HK-2 (cell line): Measurements from ENCODE around the gene ERAL1.
"Not testable (repeated sequence)": the region's sequence is repeated elsewhere in the genome, so short reads cannot be mapped to it uniquely, and the experiment has no call there.

Experiments
- DNase-seq: peaks from one replicate; pipeline ENCODE4 v3.0.0-alpha.2; 2018; ENCODE audit not compliant: unreplicated experiment

ERAL1 gene

DNA sequence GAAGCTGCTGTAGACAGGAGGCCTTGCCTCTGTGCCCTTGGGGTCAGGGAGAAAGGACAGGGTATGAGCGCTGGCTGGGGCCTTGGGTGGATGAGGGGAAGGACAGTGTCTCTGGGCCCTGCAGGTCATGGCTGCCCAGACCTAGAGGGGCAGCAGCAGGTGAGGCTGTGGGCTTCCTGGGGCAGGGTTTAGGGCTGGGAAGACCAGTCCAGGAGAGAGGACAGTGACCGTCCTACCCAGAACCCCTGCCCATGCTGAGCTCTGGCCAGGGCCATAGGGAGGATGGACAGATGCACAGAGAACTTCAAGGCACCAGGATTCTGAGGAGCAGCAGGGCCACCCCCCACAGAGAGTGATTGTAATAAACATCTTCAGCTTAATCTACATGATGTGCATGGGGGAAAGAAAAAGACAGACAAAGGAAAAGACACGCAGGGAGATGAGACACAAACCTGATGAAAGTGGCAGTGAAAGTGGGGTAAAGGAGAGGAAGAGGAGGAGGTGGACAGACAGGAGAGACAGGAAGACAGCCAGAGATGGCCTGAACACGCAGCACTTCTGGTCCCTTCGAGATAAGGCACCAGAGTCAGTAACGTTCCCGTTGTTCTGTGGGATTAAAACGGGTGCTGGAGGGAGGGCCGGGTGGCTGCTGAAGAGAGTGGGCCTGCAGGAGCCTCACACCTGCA is 25.2 kb downstream of the ERAL1 start:
- no peak for DNase-seq

DNA sequence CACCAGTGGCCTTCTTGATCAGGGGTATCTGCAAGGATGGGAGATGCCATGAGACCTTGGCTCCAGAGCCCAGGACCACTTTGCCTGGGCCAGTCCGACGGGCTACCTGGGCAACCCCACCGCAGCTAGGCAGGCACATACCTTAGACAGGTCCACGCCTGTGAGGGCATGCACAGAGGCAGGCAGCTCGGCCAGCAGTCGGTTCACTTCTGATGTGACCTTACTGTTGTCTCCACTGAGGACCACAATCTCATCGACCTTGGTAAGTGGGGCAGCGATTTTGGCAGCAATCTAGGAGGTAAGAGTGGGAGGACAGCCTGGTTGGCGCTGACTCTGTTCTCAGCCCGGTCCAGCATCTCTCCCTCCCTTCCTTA is 25.7 kb downstream of the ERAL1 start:
- DNase-seq, result no peak

DNA sequence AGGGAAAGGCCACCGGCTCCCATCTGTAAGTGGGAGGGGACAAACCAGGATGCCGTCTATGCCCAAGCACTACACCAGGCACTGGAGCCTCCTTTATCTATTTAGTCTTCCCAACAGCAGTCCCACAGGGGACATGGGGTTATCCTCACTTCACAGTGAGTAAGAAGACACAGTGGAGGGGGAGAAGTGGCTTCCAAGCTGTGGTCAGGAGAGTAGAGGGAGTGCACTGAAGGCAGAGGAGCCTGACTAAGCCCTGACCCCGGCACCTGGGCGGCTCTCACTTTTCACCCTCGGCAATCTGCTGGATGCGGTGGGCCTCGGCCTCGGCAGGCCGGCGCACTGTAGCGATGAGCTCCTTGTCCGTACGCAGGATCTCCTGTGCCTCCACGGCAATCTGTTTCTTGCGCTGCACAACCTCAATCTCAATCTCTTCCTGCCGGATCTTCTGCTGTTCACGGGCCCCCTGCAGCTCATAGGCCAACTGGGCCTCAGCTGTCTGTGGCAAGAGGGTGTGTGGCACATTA is 26.8 kb downstream of the ERAL1 start:
- no peak for DNase-seq

DNA sequence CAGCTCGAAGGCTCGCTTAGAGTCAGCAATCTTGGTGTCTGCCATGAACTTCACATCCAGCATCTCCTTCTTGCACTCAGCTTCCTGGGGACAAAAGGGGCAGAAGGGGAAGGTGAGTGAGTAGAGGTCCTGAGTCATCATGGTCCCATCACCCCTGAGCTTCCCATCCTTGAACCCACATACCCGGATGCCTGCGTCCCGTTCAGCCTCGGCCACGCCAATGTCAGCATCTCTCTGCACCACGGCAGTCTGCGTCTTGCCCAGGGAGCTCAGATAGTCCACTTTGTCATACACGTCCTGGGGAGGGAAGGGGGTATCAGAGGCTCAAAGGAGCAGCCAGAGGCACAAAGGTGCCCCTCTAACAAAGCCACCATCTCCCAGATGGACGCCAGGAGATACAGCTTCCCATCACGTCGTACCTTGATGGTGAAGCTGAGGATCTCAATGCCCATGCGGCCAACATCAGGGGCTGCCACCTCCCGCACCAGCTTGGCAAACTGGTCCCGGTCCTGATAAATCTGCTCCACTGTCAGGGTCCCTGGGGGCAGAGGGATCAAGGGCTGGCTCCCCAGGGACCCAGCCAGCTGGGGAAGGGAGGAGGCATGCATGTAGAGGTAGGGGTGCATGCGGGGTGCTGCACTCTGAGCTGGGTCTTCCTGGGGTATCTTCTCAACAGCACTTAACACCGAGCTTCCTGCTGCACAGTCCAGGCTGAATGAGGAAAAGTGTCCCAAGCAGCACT is 27.5 kb downstream of the ERAL1 start:
- no peak for DNase-seq

DNA sequence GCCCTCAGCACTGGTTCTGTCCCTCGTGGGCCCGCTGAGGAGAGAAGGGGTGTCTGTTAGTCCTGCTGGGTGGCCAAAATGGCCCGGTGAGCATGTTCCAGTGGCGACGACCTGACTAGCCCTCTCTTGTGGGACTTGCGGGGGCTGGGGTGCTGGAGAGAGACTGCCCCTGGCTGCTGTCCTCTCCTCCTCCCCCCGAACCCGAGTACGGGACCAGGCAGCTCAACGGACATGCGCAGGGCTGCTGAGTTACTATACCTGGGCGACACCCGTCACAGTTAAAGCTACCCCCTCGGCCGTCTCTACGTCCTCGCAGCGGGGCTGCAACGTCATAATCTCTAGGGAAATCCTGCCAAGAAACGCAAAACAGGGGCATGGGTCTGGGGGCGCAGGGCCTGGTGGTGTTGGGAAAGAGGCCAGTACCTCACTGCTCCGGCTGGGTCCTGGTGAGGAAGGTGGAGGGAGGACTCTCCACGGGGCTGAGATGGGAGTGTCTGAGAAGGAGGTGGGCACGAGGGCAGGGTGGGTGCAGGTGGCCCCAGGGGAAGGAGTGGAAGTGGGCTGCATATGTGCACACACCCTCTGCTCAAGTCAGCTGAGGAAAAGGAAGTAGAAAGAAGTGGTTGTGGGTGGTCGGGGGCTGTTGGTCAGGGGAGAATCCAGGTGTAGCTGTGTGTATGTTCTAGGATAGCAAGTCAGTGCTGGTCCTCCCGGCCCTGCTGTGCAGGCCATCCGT is 29.3 kb downstream of the ERAL1 start:
- DNase-seq, result no peak

DNA sequence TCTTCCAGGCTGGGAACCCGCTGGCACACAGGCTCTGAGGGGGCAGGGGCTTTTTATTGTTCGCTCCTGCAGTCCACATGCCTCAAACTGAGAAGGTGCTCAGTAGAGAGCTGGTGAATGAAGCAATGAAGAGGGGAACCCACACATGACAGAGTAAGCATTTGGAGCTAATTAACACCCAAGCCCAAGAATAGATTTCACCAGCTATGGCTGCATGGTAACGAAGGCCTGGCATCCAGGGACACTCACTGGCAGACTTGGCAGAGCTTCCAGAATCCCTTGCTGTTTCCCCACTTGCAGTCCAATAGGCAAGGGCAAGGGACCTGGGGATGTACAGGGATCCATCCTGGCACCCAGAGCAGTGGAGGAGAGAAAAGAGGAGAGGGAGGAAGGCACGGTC is 30.5 kb downstream of the ERAL1 start:
- DNase-seq, result no peak

DNA sequence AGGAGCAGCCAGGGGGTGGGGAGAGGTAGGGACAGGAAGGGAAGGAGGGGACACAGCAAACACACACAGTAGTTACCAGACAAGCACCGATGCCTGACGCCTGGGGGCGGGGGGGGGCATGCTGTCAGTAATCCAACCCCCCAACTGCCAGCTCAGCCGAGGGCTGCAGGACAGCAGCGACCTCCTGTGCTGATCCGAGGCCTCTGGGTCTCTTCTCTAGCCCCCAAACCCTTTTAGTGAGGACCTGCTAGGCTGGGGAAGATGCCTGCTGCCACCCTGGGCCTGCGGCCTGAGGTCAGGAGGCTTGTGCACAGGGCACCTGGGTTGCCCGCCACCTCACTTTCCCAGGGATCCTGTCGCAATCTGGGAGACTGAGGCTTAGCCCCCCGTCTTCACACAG is 31.1 kb downstream of the ERAL1 start:
- DNase-seq, result no peak

DNA sequence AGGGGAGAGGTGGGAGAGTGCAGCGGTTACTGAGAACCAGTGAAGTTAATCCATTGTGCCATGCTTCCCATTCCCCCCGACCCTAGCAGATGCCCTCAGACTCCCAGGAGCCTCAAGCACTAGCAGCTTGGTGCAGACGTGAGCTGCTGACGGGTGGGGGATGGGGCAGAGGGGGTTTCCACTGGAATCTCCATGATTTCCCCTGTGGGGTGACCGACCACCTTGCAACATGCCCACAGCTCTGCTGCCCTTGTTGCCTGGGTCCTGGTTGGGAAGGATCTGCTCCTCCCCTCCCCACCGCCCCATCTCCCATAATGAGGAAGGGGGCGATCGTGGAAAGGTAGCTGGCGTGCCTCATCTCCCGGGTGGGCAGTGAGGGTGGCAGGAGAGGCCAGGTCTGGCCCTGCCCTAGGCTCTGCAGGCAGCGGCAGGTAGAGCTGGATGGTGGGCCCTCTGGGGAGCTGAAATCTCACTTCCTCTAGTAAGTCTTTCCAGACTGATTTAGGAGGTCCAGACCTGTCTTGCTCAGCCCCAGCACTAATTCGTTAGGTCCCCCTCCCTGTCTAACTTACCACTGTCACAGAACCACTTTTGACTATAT is 33.2 kb downstream of the ERAL1 start:
- DNase-seq, result no peak

DNA sequence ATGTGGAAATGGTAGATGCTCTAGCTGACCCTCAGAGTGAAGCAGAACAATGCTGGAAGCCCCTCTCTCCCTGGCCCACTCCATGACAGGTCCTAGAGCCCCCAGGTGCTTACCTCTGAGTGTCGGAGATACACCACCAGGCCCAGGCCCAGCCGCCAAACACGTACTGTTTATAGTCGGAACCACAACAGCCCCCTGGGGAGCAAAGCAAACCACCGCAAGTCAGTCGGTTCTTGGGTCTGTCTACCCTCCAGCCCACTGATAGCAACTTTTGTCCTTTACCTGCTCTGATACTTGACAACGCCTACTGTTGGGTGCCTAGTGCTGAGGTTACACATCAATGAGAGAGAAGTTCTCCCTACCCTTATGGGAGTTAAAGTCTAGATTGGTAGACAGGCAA is 34.0 kb downstream of the ERAL1 start:
- DNase-seq, result no peak

DNA sequence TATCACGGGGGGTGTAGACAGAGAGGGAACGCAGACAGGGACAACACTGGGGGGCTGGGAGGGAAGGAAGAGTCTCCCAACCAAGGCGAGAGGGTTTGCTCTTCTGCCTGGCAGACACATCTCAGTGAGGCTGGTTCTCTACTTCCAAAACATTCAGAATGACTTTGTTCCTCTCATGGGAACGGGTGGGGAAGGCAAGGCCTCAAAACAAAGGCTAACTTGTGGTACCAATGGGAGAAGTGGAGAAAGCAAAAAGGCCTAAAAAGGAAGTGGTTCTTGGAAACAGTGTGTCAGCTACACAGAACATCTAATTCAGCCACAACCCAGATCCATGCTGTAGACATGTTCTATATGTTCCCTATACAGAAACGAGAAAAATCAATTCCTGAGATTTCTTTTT is 35.2 kb downstream of the ERAL1 start:
- DNase-seq, result no peak

DNA sequence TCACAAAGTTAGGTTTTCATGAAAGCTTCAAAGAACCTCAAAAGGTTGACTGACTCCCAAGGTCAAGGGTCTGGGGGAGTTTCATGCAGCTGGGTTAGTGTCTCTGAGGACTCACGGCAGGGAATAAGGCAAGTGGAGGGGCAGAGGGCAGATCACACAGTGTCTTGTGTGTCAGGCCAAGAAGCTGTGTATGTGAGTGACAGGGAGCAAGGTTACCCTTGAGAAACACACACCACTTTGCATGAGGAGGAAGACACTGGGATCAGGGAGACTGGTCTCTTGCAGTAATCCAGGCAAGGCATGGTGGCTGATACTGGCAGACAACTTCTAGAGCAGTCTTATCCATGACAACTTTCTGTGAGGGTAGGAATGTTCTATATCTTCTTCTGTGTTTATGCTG is 36.4 kb downstream of the ERAL1 start:
- no peak for DNase-seq

DNA sequence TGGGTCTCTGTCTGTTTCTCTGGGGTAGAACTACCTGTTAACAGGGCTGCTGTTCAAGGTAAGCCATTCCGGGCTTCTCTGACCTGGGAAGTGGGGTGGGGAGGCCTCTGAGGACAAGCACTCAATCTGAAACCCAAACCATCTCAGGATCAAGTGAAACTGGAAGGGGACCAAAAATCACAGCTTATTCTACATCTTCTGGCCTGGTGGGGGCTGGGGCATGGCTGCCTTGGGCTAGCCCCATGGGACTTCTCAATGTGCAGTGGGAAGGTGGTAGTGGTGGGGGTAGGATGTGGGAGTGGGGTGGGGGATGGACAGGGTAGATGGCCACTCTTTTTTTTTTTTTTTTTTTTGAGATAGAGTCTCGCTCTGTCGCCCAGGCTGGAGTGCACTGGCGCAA is 37.2 kb downstream of the ERAL1 start:
- DNase-seq, result no peak

DNA sequence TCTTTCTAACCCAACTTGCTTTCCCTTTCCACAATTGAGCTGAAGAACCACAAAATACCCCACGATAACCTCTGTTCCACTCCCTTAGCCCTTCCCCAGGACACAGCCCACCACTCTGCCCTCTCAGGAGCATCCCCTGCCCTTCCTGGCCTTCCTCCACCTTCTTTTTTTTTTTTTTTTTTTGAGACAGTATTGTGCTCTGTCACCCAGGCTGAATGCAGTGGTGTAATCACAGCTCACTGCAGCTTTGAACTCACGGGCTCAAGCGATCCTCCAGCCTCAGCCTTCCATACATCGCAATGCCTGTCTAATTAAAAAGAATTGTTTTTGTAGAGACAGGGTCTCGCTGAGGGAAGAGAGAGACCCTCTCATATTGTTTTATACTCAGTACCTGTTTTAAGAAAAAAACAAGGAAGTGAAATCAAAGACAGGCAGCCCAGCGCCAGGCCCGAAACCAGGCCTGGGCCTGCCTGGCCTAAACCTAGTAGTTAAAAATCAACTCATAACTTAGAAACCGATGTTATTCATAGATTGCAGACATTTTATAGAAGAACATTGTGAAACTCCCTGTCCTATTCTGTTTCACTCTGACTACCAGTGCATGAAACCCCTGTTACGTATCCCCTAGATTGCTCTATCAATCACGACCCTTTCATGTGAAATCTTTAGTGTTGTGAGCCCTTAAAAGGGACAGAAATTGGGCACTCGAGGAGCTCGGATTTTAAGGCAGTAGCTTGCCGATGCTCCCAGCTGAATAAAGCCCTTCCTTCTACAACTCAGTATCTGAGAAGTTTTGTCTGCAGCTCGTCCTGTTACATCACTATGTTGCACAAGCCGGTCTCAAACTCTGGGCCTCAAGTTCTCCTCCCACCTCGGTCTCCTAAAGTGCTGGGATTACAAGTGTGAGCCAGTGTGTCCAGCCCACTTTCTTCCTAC is 38.7 kb downstream of the ERAL1 start:
- DNase-seq, result not testable (repeated sequence)

DNA sequence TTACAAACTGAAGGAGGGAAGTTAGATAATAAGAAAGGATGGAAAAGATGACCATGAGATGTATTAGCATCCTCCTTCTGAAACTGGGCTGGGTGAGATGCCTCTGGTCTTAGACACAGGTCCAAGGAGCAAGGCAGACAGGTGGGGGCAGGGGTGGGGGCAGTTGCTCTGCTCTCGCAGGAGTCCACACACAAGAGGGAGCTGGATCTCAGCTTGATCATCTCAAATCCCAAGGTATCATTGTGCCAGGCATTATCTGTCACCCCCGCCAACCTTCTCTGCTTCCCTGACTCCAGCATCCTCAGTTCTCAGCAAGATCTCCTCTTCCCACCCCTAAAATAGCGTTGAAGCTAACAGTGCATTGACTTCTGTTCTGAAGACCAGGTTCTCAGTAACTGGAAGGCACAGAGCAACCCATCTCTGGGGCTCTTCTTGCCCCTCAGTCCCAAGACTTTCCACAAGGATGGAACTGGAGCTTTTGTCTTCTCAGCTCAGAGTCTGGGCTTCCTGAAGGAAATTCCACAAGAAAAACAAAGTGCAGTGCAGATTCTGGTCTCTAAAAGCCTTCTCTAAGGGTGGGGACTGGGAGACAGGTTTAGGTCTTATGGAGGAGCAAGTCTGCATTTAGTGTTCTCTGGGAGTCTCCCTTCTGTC is 41.1 kb downstream of the ERAL1 start:
- DNase-seq, result no peak

DNA sequence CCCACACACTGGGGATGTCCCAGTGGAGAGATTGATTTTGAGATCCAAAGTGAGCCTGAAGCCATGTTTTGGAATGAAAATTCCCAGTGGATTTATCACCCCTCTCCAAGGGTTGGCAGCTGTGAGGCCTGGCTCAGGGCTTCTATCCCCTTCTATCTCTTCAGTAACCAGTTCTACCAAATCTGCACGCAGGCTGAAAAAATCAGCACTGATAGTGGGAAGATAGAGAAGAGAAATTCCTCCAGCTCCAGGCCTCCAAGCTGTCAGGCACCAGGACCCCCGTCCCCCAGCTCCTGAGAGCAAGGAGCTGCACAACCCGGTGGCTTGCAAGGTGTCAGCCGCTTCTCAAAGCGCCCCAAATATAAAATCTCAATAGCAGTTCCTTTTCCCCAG is 41.7 kb downstream of the ERAL1 start:
- no peak for DNase-seq

DNA sequence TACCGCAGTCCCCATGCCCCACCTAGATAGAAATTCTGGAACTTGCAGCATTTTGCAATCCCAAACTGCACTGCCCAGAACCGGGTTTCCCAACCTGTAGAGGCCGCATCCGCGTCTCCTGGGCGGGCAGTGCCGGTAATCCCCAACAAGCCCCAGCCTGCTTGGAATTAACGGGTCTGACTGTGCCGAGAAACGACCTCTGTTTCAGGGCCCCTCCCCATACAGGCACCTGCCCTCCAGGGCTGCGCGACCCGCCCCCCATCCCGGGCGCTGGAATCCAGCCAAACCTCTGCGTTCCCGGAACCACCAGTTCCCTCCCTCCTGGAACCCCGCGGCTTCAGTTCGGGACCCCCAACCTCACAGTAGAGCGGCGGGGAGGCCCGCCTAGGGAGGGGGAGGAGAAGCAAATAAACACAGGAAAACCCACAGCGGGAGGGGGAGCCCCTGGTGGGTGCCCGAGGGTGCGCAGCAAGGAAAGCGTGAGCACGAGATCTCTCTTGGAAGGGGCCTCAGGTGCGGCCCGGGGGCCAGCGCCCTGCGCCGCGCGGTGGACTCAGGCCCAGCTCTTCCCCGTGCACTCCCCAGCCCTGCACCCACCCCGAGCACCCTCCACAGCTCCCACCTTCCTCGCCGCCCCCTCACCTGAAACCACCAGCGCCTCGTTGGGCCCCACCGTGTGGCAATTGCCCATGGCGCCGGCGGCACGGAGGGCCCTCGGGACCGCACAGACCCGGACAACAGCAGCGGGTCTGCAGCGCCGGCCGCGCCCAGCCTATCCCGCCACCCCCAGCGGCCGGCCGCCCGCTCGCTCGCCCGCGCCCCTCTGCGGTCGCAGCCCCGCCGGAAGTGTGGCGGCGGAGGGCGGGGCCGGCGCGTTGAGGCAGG is 42.3 kb downstream of the ERAL1 start, which contains the start of gene FLOT2:
Gene FLOT2, minus strand, starts transcription at position 850 of the 885 bp plus-strand sequence. Its CDS starts 159 bp downstream, at position 691.
- peak; percentile 52 for DNase-seq

DNA sequence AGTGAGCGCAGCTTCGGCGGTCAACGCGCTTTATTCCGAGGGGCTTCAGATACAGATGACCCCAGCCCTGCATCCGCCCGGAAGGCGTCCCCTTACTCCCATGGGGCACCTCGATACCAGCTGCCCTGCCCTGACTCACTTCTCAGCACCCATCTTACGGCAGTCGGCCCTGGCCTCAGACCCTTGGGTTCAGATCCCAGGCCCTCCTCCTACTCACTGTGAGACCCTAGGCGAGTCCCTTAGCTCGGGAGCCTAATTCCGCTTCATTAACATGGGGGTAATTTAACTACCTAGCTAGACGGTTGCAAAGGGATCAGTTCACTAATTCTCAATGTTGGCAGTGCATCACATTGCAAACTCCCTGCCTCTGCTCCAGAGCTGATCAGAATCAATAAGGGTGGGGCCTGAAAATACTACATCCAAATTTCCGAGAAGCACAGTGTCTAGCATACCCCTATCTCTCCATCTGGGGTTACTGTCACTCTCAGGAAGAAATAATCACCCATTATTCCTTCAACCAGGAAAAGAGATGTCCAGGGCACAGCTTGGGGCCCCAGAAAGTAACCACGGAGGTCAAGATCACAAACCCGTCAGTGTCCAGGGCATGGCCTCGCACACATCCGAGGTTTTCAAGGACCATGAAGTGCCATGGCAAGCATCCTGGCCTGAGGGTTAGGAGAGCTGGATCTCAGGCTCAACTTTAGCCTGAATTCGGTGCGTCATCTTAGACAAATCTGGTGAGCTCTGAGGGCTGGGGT is 43.1 kb downstream of the ERAL1 start:
- DNase-seq, result no peak

DNA sequence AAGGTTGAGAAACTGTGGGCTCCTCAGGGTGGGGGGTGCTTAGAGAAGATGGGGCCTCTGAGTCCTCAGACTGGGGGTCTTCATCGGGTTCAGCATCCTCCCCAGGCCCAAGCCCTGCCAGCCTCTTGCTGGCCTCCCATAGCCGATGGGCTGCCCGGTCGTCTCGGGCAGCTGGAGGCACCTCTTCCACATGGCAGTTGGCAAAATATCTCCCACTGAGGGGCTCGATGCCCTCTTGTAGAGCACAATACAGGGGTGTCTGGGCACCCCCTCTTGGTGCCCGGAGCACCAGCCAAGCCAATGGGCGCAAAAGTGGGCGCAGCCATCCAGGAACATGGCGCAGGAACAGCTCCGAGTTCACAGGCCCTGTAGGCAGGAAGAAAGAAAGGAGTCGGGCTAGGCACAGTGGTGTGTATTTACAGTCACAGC is 43.7 kb downstream of the ERAL1 start:
- no peak for DNase-seq
